Activated CD8-positive, alpha-beta memory T cell treated with anti-CD3 and anti-CD28 coated beads for 48 hours (primary cell): ENCODE results near the gene RAC2.
"Not testable (repeated sequence)": the region's sequence is repeated elsewhere in the genome, so short reads cannot be mapped to it uniquely, and the experiment has no call there.

ENCODE experiments used
- DNase-seq, 3 experiments: peaks; one replicate each; pipeline ENCODE4 v3.0.0-alpha.2; 2020; ENCODE audit warnings: low read depth in 2 of 3, low spot score in 2 of 3

Gene RAC2

GRCh38 chr22:37256075-37256726, 12.1 kb upstream of the RAC2 start:
- DNase-seq: no peak

GRCh38 chr22:37255558-37256006, 11.5 kb upstream of the RAC2 start:
- no peak for DNase-seq

- no peak for DNase-seq
These were observed 10.8 kb upstream of the RAC2 start for GRCh38 chr22:37254867-37255233.

- no peak for DNase-seq
These were observed 10.3 kb upstream of the RAC2 start for GRCh38 chr22:37254209-37254866.

GRCh38 chr22:37253126-37253660, 9.1 kb upstream of the RAC2 start:
- no peak for DNase-seq

GRCh38 chr22:37251836-37252235, 7.8 kb upstream of the RAC2 start:
- DNase-seq: not testable (repeated sequence)

- no peak for DNase-seq
These were observed 5.9 kb upstream of the RAC2 start for GRCh38 chr22:37249986-37250385.

GRCh38 chr22:37248251-37248650, 4.2 kb upstream of the RAC2 start:
- DNase-seq: no peak

- DNase-seq: no peak
These were observed 1.7 kb upstream of the RAC2 start for GRCh38 chr22:37245740-37246139.

- no peak for DNase-seq
These were observed 1.1 kb upstream of the RAC2 start for GRCh38 chr22:37244922-37245722.

GRCh38 chr22:37243402-37244113, 511 bp downstream of the RAC2 start:
- DNase-seq: no peak

- peak in 2 of 3 experiments; percentile 66 to 77 for DNase-seq
These were observed 1.6 kb downstream of the RAC2 start for GRCh38 chr22:37242395-37242918.

- DNase-seq: no peak
These were observed 2.5 kb downstream of the RAC2 start for GRCh38 chr22:37241351-37242142.

- no peak for DNase-seq
These were observed 3.1 kb downstream of the RAC2 start for GRCh38 chr22:37240941-37241320.

- DNase-seq: no peak
These were observed 3.7 kb downstream of the RAC2 start for GRCh38 chr22:37240240-37240940.

- no peak for DNase-seq
These were observed 4.5 kb downstream of the RAC2 start for GRCh38 chr22:37239336-37240239.

GRCh38 chr22:37237371-37238268, 6.4 kb downstream of the RAC2 start:
- no peak for DNase-seq
